SK-N-SH (cell line): ENCODE measurements around the gene XRCC5.

Experiments used
- CTCF ChIP-seq: fragments of 200-600 bp; sonication (generic); IDR thresholded peaks from 2 replicates; pipeline ENCODE4 v1.6.1; 2017; ENCODE audit warnings: antibody characterized with exemption, mild to moderate bottlenecking, moderate library complexity
- EP300 ChIP-seq, 2 experiments: IDR thresholded peaks; 2 replicates each; pipeline versions ENCODE4 v1.4.0 to v1.6.1; 2012; ENCODE audit warnings: borderline replicate concordance in 1 of 2, low read depth in 1 of 2, low read length in 1 of 2

- TF ChIP-seq CTCF (no peak; the same call in 1 of the 2 replicates), EP300 (IDR thresholded peaks at IDR 0.05; ENCODE audit: borderline replicate concordance in 1 of 2, low read depth in 1 of 2, low read length in 1 of 2) (no peak)
These were observed 21.3 kb downstream of the XRCC5 start for GRCh38 chr2:216130346-216130971.
